Measurements from ENCODE around the gene CMTM8.

The CMTM8 gene

DNA sequence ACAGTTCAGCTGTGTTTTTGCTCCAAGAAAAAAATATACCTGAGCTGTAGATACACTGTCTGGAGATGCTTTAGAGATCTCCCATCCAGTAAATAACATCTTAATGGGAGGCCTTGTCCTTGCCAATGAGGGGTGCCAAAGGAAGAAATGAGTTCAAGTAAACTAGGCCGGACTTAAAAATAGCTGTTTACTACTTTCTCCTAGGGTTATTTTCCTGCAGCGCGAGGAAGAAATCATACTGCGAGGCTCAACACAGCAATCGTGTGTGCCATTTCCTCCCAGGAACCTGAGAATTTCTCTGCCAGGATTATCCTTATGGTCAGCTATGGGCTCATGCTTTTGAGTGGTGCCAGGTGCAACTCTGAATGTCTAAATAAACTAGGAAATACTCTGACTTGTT is 71.9 kb downstream of the CMTM8 start:
- no peak for DNase-seq

DNA sequence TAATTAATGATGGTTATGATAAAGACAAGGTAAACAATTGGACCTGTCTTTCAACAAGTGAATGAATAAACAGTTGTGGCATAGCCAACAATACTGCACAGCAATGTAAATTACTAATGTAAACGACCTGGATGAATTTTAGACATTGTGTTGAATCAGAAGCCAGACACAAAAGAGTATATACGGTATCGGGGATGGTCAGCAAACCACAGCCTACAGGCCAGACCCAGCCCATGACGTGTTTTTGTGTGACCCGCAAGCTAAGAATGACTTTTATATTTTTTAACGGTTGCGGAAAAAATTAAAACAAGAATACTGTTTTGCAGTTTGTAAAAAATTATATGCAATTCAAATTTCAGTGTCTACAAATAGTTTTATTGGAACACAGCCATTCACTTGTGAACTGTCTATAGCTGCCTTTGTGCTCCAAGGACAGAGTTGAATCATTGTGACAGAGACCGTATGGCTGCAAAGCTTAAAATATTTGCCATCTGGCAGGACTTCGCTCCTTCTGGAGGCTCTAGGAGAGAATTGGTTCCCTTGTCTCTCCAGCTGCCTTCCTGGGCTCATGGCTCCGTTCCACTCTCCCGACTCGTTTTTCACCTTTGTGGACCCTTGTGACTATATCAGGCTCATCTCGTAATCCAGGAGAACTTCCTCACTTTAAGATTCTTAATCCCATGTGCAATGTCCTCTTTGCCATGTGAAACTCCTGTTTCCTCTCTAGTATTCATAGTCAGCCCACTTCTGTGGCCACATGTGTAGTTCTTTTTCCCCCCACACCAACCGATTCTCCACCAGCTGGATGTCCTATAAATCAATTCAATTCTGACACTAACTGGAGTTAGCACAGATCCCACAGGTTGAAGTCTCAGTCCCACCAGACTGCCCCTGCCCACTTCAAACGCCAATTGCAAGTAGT is 72.7 kb downstream of the CMTM8 start:
- peak; percentile 42 for DNase-seq

DNA sequence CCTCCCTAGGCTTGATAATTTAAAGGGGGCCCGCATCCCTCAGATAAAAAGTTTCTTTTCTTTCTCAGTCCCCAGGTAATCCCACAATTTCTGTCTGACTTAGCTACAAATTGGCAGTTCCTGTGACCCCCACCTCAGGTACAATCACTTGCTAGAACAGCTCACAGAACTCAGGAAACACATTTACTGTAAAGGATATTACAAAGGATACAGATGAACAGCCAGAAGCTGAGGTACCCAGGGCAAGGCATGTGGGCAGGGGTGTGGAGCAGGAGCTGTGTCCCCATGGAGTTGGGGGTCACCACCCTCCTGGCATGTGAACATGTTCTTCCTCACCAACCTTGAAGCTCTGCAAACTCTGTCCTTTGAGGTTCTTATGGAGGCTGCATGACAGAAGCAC is 73.8 kb downstream of the CMTM8 start:
- DNase-seq: no peak

DNA sequence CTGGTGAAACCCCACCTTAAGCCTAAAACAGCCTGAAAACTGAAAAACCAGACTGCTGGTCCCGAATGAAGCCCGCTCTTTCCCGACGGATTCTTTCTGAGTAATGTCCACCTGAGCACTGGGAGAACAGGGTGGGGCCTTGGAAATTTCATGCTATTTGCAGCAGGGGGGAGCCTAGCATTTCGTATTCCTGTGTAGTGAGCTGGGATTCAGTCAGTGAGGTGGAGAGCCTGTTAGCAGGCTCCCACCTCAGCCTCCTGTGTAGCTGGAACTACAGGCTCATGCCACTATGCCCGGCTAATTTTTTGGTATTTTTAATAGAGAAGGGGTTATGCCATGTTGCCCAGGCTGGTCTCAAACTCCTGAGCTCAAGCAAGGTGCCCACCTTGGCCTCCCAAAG is 74.7 kb downstream of the CMTM8 start:
- DNase-seq: no peak

DNA sequence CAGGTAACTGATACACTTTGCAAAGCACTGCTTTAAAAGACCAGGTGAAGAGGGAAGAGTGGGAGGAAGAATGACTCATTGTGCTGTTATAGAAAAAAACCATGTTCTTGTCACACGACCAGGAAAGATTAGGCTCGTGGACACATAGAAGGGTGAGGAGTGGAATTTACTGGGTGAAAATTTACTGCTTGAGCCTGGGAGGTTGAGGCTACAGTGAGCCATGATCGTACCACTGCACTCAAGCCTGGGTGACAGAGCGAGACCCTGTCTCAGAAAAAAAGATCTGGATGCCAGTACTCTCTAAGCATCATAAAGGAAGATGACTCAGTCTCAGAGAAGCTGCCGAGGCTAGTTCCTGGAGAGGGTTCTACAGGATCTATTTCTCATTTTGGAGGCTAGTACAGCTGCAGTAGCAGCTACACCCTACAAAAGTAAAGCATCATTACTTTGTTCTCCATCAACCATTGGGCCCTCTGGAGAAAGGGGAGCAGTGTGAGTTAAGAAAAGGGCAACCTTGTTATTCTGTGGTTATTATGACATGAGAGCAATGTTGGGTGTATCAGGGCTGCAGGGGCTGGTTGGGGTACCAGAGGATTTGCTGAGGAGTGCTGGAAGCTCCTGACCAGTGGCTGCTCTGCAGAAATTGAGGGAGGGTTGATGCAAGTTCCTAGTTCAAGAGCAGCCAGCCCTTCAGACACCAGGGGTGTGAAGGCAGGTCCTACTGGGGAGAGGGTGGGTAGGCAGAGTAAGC is 75.4 kb downstream of the CMTM8 start:
- no peak for DNase-seq

DNA sequence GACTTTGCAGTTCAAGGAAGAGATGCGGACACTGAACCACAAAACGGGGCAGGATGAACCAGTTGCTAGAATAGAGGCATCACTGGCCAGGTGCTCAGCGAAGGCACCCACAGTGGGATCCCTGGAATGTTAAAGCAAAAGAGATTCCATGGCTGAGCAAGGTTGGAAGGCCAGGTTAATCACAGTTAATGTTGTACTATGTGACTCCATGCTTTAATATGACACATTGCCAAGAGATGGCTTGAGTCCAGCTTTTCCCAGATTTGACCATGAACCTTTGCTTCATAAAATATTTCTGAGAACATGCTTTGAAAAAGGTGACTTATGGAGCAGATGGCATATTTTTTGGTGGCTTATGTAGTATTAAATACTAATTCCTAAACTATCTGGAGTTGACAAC is 77.0 kb downstream of the CMTM8 start:
- DNase-seq: no peak

DNA sequence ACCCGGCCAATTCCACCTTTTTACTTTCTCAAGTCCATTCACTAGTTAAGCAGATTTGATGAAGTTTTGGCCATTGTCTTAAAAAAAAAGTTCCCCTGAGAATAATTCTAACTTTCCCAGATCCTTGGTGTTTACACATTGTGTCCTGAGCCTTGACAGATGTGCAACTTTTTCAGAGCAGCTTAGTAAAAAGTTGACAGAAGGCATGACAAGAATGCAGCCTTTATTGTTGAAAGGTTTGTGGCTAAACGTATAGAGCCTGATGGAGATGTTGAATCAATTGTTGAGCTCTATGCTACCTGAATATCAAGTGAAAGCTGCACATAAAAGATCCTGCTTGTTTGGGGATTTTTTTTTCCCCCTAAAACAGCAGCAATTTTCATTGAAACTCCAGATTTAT is 77.8 kb downstream of the CMTM8 start:
- no peak for DNase-seq

DNA sequence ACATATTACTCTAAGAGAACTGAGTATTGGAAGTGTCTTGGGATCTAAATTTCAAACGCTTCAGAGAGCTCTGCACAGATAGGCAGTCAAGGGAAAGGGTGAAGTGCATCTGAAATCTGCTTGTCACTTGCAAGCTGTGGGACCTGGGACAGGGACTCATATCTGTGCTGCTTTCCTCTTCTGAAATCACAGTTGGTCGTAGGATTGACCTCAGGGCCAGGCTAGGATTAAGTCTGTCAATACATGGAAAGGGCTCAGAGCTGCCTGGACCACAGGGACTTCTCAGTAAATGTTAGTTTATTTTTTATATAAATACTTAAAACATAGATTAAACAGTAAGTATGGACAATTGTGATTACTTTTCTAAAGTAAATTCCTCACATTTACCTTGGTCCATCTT is 78.5 kb downstream of the CMTM8 start:
- DNase-seq: no peak

DNA sequence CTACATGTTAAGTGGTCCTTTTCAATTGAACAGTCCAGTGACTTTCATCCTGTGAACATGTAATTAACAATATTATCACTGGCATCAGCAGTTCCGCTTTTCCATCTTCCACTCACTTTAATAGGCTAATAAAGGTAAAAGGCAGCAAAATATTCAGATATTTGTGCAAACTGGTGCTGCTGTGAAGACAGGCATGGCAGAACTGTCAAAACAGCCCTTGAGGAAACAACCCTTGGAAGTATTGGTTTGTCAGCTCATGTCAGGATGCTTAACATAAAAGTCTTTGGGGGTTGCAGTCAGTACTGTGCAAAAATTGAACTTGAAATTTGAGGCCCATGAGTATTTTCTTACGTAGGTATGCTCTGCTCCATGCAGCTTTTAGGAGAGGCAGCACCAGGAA is 81.1 kb downstream of the CMTM8 start:
- no peak for DNase-seq

DNA sequence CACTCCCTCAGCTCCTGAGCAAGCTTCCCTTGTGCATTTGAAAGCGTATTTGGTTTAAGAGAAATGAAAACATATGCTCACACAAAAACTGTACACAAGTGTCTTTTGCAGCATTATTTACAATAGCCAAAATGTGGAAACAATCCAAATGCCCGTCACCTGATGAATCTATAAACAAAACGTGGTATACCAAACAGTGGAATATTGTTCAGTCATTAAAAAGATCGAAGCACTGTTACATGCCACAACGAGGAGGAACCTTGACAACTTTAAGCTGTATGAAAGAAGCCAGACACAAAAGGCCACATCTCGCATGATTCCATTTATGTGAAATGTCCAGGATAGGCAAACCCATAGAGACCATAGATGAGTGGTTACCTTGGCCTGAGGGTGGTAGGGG is 81.6 kb downstream of the CMTM8 start:
- no peak for DNase-seq

DNA sequence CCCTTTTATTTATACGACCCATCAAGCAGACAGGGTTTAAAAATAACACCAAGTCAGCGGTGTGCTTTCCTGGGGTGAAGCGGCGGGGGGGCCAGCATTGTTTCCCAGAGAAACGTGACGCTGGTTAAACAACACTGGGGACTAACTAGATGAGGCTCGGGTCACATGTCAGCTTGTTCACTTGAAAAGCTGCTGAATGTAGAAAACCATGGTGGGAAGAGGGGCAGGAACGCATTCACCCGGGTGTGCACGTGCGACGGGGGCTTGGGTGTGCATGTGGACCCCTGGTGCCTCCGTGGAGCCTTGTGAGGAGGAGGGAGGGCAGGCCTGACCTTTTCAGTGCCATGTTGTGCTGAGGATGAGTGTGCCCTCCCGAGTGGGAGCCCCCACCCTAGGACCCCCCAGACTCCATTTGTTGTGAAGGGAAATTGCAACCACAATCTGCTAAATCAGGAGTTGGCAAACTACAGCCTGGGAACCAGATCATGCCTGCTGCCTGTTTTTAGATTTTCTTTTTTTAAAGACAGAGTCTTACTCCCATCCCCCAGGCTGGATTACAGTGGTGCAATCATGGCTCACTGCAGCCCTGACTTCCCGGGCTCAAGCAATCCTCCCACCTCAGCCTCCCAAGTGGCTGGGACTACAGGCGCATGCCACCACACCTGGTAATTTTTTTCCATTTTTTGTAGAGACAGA is 82.8 kb downstream of the CMTM8 start:
- peak; percentile 38 for DNase-seq

DNA sequence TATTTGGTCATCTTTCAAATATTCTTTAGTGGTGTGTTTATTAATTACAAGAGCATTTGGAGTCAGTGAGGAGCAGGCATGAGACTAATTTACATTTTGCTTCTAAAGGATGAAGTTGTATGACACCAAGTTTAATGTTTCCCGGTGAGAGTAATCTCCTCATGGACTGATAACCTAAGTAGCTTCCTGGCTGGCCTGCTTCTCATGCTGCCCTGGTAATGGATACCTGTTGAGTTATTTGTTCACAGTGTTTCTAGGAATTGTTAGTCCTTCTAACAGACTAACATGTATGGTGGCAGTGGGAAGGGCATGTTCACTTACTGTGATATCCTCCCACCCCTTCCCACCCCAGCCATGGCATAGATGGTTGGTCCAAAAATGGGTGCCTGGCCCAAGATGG is 83.8 kb downstream of the CMTM8 start:
- DNase-seq: no peak

DNA sequence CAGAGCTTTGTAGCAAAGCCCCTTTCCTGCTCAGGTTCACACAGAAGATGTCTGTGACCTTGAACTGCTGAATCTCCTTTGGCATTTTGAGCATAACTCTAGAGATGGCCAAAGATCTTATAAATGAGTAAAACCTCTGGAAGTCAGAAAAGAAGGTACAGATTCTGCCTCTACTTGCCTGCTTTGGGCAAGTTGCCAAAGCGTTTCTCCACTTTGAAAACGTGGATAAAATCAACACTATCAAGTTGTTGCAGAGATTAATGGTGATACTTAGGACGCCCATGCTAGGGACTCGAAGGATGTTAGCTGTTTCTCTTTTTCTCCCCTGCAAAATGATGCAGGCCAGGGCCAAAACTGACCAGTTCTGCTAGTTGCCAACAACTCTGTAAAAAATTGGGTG is 85.1 kb downstream of the CMTM8 start:
- no peak for DNase-seq

DNA sequence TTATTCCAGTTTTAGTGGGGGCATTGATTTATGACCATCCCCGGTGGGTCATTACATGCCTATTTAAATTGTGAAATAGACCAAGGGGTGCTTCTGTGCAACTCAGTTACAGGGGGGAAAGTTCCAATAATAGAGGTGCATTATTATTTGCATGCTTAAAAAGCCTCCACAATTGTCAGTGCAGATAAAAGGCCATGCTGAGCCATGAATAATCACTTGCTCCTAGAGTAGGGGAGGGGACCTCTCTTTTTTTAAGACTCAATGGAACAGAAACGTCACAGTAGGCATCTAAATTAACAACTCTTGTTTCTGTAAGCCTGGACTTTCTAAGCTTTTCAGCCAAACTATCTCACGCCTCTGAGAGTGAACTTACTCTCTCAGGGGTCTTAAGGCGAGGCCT is 86.7 kb downstream of the CMTM8 start:
- DNase-seq: no peak

DNA sequence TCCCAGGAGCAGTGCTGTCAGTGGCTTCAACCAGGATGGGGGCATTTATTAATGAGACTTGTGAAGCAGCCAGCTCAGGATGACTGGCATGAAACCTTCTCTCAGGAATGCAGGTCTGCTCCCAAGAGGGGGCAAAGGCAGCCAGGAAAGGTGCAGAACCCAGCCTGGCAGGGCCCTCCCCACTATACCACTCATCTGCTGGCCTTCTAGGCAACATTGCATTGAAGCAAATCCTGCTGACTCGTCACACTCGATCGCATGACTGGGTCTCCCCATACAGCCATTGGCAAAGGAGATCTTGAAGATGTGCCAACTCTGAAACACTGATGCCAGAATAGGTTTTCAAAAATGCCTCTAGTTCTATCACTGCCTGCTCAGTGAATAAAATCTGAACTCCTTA is 87.4 kb downstream of the CMTM8 start:
- no peak for DNase-seq

DNA sequence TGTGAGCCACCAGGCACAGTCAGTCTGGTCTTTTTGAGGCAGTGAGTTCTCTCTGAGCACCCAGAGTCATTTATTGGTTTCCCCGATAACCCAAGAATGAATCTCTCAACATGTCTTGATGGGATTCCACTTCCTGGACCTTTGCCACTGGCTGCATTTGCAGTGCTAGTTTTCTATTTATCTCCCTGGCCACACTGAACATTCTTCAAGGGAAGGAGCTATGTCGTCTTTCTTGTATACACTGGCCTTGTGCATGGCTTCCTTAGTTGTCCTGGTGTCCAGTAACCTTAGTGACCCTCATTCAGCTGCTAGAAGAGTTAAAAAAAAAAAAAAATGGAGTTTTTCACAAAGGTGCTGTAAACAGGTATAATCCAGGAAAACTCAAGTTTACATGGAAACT is 88.3 kb downstream of the CMTM8 start:
- no peak for DNase-seq

DNA sequence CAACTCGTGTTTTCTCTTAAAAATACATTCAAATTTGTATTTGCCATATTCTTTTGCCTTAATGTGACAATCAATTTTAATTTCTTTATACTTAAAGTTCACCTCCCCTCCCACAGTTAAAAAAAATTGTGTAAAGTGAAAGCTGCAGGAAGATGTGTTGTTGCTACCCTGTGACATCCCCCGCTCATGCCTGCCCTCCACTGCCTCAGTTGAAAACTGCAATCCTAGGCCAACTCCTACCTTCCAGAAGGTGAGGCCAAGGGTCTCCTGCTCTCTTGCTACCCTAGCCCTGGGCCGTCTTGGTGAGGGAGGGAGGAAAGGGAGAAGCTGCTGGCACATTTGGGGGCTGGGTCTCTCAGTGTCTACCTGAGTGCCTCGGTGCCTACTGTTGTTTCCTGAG is 96.2 kb downstream of the CMTM8 start:
- DNase-seq: no peak

DNA sequence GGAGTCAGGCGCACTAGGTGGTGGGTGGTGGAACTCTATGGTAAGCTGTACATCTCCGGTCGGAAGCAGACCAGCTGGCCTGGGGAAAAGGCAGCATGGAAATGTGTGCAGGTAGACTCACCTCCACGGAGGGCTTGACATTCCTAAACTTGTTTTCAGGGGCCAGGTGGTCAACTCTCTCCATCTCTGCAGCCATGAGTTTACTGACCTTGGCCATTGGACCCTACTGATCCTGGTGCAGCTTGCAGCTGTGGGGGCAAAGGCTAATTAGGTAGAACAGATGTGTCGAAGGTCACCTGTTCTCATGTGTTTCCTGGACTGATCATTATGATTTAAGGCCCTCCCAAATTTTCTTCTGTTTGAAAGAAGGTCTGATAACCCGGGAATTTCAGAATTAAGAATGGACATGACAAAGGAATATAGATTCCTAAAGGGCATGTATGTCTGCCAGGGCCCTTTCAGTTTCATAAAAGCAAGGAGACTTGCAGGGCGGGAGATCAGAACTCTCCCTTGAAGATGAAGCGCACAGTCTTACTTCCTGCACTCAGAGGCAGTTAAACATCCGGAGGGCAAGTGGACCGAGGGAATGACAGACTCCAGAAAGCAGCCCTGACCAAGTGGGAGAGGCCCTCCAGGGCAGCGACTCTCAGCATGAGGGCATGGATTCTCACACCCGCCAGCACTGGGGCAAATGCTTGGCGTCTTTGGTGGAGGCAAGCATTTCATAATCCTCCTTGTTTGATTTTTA is 97.1 kb downstream of the CMTM8 start:
- no peak for DNase-seq

DNA sequence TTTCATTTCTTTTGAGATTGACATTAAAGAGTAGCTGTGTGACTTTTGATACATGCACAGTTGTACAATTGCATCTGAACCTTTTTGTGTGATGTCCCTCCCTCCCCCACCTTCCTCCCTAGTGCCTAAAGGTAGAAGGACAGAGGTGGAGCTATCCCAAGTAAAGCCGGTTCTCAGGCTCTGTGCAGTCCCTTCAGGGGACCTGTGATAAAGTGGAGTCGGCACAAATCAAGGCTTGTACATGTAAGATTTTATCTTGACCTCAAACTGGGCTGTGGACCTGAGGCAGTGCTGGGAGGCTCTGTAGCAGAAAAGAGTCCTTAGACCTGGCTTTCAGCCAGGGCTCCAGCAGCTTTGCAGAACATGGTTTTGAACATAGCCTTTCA is 97.6 kb downstream of the CMTM8 start:
- no peak for DNase-seq

DNA sequence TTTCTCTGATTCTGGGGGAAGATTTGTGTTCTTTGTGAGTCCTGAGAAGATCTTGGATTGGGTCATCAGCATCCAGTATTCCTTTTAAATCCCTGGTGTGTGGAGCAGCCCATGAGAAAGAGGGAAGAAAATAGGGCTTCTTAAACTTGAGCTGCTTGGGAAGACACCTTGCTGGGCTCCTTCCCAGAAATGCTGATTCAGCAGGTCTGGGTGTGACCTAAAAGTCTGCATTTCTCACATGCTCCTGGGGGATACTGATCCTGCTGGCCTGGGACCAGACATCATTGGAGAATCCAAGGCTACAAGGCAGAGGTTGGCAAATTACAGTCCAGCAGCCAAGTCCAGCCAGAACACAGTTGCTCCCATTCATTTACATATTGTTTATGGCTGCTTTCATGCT is 99.0 kb downstream of the CMTM8 start:
- no peak for DNase-seq

DNA sequence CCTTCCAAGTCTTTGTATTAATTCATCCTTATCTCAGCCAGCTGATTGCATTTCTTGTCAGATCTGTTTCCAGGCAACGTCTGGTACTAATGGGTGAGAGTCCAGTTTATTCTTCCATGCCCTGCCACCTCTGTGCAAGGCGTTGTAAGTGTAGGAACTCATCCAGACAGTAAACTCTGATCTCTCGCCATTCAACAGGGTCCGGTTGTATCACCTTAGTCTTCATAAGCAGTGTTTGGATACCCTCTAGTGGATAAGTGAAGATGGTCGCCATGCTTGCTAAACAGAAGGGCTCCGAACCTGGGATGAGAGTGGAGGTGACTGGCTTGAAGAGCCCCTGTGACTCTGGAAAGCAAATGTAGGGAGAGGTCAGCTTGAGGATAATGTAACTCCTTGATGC is 101.6 kb downstream of the CMTM8 start:
- DNase-seq: peak; percentile 38

DNA sequence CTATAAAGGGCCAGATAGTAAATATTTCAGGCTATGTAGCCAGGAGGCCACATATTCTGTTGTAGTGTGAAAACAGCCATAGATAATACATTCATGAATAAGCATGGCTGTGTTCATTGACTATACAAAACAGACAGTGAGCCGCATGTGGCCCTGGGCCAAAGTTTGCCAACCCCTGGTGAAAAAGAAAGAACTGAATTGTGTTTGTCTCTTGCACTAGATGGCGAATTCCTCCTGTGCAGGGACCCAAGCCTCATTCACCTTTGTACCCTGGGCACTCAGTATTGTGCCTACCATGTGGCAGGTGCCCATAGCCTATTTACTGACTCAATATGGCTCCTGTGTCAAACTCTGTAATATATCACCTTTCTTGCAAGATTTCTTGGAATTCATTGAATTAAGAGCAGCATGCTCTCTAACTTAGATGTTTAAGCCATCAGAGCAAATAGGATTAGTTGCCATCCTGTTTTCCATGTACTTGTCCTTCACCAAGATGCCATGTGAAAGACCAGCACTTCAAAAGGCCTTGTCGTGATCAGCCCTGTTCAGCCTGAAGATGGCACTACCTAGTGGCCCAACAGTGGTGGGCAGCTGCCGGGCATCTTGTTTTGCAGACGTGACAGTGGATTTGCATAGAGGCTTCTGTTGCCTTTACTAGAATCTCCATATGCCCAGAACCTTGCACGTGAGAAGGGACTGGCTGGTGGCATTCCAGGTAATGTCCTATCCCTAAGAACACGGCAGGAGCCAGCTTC is 102.3 kb downstream of the CMTM8 start:
- DNase-seq: no peak

All from retina (tissue), 1 donor.